Activated gamma-delta T cell treated with Interleukin-2 at 50 U/mL for 16 hours (primary cell): ENCODE measurements around the gene PIGH.
"Not testable (repeated sequence)": the region's sequence is repeated elsewhere in the genome, so short reads cannot be mapped to it uniquely, and the experiment has no call there.

ENCODE experiments used
- DNase-seq: peaks from one replicate; pipeline ENCODE4 v3.0.0-alpha.2; 2020

The PIGH gene

DNA sequence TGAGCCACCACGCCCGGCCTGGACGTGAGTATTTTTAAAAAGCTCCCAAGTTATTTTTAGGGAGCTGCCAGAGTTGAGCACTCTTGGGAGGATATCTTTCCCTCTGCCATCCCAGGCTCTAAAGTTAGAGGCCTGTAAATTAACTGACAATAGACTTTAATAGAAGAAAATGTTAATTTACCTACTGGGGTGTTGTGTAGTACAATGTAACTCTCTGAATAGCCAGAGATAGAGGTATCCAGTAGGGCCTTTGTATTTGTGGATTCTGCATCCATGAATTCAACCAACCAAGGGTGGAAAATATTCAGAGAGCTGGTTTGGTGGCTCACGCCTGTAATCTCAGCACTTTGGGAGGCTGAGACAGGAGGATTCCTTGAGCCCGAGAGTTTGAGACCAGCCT lies 7.6 kb upstream of the PIGH start:
- DNase-seq: no peak

DNA sequence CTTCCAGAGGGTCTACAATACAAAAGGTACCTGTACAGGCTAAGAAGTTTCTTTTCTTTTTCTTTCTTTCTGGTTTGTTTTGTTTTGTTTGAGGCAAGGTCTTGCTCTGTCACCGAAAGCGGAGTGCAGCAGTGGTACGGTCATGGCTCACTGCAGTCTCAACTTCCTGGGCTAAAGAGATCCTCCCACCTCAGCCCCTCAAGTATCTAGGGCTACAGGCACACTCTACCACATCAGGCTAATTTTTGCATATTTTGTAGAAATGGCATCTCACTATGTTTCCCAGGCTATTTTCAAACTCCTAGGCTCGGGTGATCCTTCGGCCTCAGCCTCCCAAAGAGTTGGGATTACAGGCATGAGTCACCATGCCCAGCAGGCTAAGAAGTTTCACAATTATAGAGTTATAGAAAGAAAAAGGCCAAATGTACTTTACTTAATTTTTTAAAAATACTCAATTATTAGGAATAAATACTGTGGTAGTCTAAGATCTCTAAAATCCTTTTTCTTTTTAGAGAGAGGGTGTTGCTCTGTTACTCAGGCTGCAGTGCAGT lies 3.0 kb upstream of the PIGH start:
- no peak for DNase-seq

DNA sequence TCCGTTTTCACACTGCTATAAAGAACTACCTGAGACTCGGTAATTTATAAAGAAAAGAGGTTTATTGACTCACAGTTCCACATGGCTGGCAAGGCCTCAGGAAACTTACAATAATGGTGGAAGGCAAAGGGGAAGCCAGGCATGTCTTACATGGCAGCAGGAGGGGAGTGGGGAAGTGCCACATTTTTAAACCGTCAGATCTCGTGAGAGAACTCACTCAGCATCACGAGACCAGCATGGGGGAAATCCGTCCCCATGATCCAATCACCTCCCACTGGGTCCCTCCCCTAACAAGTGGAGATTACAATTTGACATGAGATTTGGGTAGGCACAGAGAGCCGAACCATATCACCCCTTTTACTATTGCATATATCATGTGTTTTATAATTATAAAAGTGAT lies 2.0 kb upstream of the PIGH start:
- DNase-seq: no peak

DNA sequence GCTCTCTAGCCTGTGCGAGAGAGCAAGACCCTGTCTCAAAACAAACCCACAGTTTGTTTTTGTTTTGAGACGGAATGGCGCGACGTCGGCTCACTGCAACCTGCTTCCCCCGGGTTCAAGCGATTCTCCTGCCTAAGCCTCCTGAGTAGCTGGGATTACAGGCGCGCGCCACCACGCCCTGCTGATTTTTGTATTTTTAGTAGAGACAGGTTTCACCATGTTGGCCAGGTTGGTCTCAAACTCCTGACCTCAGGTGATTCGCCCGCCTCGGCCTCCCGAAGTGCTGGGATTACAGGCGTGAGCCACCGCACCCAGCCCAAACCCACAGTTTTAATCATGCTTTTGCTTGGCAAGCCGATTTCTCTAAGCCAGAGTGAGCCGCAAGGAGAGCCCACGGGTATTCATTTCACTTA lies 500 bp upstream of the PIGH start:
- DNase-seq: not testable (repeated sequence)

DNA sequence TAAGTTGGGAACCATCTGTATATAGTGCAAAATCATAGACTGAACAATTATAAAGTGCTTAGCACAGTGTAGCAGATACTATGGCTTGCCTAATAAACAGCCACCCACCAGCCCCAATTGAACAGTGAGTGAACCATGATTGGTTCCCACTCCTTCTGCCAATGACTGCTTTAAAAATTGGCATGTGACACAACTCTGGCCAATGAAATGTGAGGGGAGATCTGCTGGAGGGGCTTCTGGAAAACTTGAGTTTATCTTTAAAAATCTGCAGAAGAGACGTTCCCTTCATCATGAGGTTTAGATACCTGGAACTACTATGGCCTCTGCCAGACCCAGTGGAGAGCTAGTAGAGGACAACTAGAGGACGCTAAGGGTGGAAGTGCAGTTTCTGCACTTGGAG lies 4.7 kb downstream of the PIGH start:
- no peak for DNase-seq

DNA sequence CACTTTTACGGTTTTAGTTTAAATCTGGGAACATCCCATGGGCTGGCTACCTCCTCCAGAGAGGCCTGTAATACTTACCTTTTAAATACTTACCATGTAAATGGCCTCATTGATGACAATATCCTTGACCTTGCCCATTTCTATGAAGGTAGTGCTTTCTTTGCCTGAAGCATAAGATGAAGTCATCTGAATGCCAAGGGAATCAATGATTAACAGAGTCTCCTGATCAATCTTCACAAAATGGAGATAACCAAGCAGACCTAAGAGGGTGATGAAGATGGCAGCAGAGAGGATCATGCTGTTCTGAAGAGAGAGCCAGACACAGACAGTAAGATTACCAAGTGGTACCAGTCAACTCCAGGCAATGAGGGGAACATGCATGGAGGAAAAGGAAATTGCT lies 6.4 kb downstream of the PIGH start:
- DNase-seq: not testable (repeated sequence)

DNA sequence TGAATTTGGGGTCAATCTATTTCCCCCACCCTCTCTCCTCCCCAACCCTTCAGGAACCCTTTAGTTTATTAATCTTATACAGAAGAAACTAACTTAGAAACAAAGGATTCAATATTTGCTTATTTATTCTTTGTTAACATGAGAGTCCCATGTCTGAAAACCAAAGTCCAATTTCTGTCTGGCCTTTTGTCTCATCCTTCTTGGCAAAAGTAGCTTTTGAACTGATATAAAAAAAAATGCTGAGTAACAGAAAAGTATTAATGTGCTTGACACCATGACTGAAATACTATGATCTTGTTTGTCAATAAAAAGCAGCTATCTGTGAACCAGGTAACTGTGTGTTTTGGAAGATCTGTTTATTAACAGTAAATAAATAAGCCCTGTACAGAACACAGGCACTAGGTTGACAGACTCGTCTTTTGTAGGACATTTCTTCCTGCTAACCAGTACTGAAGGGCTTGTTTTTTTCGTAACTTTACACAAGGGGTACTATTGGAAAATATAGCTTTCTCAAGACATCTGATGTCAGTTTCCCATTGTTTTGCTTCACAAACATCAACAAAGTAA lies 10.8 kb downstream of the PIGH start:
- DNase-seq: no peak

DNA sequence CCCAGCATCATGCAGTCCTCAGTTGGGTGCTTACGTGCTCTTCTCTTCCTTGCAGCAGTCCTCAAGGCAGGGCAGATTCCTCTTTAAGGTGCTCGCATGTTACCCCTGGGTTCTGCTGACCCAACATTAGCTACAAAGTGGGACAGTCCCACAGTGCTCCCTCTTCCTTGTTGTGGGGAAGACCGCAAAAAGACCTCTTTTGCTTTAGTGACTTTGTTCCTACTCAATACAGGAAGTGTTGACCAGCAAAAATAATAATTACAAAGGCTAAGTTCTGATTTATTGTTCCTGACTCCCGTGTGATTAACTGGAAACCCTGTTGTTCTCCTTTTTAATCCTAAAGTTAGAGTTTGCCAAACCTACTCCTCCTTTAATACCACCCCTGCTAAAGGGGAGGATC lies 13.7 kb downstream of the PIGH start:
- DNase-seq: no peak

DNA sequence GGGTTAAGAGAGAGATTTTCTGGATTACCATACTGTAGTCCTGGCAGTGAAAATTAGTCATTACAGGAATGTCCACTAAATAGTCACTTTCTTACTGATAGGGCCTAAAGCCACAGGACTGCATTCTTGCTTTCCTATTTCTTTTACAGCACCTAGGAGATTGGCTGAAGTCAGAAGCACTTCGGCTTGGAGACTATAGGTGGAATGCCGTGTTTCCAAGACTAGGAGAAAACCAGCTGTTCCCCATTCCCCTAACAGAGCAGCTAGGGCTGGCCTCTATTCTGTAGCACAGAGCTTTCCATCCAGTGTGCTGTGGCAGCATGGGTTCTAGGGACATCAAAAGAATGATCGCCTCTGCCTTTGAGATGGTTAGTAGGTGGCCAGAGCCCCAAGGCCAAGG lies 15.1 kb downstream of the PIGH start:
- DNase-seq: no peak

DNA sequence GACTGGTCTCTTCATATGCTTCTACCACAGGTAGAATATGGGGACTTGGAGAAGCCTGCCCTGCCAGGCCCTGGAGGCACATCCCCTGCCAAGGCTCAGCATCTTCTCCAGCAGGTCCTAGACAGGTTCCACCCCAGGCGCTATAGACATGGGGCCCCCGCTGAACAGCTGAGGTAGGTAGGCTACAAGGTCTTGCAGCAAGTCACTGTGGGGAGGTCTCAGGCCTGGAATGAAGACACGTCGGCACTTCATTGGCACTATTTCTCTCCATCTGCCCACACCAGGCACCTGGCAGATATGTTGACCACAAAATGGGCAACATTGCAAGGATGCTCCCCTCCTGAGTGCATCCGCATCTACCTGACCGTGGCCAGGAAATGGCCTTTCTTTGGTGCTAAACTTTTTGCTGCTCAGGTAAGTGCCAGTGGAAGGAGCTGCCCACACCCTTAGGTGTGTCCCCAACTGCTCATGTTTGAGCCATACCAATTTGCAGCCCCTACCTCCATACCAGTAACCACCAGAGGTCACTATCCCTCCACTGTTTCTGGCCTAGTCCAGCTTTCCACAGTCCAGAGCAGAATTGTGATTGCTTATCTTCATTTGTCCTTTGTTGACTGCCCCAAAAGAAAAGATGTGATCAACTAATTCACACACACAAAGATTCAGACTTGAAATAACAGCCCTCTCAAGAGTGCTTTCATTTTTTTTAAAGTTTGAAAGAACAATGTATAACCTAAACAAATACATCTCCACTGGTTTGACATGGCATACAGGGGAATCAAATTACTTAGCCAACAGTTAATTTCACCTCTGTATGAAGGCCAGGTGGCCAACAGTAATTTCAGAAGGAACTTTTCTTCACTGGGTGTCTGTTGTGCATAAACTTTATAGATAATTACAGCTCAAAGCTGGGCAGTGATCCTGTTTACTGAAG lies 16.1 kb downstream of the PIGH start:
- DNase-seq: peak; percentile 16

DNA sequence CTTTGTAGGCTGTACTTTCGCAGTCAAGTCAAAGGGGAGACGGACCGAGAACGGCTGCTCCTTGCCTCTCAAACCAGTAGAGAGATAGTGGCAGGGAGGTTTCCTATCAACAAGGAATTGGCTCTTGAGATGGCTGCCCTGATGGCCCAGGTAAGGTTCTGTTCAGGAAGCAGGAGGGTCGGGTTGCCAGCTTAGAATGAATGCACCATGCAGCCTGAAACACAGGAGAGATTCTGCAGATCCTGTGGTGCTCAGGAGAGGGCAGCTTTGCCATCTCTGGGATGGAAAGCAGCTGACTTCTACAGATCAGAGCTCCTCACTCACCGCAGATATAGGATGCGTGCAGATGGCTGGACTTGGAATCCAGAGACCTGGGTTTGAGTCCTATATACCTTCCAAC lies 18.0 kb downstream of the PIGH start:
- no peak for DNase-seq

DNA sequence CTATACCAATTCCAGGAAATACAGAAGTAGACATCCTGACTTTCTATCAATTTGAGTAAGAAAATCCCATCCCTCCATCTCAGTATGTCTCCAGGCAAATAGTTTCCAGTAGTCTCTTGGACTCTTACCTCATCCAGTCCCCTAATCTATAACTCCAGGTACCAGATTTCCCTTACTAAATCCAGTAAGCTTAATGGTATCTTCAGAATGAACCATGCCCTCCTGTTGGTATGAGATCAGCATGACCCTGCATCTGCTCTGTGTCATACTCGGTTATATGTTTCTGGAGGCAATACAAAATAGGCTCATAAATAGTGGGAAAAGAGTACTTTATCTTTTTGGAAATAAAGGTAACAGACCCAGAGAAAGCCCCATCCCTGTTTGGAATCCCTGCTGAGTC lies 18.4 kb downstream of the PIGH start:
- DNase-seq: no peak

DNA sequence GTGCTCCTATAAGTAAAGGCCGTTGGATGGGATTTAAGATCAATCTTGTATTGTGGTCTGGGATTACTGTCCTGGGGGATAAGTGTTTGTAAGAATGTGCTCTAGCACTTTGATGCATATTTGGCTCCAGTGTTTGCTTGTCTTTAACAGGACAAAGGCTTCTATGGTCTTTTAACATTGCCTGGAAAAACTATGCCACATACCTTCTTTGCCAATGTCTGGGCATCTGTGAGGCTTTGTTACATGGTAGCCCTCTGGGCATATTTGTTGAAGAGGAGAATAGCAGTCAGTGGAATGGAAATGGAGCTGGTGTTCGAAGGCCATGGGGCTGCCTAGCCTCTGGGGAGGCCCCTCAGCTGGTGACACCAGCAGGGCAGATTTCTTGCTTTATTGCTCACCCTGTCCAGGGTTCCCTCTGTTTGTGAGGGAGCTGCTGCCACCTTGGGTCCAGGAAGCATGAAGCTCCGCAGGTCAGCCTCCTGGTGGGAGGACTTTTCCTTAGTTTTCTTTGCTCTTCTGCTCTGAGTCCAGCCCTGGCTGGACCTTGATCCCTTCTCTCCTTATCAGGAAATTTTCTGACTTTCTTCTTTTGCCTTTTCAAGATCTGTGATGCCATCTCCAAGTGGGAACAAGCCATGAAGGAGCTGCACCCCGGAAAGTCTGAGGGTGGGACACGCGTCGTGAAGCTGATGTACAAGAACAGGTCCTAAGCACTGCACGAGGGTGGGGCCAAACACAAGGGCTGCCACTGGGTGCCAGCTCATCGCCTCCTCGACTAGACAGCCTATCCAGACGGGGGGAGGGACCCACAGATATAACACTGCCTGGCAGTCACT lies 19.5 kb downstream of the PIGH start:
- no peak for DNase-seq

DNA sequence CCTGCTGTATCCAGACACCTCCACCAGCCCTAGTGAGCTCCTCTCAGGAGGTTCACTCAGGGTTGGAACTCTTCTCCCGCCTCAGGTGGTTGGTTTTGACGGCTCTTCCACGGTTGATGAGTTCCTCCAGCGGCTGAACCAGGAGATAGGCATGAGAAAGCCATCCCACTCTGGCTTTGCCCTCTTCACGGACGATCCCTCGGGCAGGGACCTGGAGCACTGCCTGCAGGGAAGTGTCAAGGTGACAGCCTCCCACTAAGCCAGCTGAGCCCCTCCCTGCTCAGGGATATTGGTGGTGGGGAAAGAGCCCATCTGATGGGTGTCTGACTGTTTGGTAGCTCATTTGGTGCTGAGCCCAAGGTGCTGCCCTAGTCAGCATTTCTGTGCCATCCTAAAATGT lies 20.4 kb downstream of the PIGH start:
- no peak for DNase-seq

DNA sequence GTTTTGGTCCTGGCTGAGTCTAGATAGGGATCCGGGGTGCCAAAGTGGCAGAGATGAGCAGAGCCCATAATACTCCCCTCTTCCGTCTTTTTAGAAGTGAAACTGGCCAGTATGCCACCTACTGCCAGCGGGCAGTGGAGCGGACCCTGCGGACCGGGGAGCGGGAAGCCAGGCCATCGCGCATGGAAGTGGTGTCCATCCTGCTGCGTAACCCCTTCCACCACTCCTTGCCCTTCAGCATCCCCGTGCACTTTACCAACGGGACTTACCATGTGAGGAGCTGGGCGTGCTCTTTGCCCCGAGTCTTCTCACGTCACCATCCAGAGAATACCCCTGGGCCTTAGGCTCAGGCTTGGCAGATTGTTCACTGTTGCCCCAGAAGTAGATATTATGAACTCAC lies 21.0 kb downstream of the PIGH start:
- no peak for DNase-seq

DNA sequence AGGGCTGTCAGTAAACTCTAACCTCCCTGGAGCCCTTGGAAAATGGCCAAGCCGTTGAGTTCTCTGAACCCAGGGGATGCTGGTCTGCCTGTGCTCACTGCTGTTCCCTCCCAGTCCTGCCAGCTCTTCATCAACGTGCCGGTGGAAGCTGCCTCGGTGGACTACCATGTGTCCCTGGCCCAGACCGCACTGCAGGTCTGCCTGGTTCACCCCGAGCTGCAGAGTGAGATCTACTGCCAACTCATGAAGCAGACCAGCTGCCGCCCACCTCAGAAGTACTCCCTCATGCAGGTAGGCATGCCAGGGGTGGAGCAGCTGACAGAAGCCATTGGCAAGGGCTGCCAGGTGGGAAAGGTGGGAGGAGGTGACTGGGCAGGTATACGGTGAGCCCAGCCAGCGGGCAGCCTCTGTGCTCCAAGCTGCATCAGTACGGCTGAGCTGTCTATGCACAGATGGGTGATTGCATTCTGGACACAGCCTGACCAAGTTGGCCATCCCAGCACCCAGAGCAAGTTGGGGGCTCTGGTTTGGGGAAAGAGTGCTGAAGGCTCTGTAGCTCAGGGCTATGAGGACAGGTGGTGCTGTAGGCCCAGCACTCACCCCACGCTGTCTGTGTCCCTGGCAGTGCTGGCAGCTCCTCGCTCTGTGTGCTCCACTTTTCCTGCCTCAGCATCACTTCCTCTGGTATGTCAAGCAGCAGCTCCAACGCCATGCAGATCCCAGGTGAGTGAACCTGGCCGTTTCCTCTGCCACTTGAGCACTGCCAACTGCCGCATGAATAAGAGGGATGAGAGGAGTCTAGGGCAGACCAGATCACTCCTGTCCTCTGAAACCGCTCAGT lies 21.9 kb downstream of the PIGH start:
- DNase-seq: no peak

DNA sequence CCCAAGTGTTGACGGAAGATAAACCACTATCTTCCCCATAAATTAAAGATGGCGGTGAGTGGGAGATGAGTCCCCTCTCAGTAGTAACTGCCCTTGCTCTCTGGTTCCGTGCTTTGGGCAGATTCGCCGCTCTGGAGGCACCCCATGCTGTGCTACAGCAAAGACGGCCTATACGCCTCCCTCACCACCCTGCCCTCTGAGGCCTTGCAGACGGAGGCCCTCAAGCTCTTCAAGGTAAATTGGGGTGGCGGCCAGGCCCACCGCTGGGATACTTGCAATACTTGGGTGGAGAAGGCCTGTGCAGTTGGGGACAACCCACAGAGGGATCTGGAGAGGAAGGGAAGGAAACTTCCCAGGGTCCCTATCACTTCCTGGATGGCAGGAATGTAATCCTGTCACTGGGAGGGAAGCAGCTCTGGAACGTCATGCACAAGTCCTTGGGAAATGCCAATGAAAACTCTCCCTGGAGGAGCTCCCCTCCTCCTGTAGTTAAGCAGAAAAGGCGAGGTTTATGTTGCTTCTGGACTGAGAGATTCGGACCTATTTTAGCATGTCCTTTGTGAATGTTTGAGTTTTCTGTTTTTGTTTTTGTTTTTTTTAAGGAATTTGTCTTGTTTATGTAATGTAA lies 22.8 kb downstream of the PIGH start:
- DNase-seq: no peak

DNA sequence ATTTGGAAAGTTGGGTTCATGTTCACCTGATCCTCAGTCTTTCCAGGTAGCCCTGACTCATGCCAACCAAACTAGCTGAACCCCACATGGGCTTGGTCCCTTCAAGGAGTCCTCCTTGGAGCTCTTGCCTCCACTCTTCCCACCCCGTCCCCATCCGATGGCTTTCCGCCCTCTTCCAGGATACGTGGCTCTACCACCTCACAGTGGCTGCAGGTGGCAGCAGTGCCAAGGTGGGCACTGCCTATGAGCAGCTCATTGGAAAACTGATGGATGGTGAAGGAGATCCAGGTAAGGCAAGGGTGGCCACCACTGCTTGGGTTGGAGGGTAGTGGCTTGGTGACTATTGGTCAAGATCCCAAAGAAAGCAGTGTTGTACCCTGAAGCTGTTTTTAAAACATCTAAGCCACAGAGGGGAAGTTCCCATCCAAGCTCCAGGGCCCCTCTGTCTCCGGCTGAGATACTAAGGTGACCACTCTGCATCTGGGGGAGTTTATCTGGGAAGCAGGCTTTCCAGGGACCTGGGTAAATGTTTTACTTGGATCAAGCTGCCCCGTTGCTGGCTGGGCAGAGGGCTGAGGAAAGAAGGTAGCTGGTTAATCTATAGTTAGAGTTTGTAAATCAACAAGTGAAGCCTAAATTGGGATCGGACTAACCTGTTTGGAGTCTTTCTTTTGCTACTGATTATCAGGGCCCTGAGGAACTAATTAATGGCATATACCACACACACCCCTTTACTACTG lies 23.7 kb downstream of the PIGH start:
- DNase-seq: no peak

DNA sequence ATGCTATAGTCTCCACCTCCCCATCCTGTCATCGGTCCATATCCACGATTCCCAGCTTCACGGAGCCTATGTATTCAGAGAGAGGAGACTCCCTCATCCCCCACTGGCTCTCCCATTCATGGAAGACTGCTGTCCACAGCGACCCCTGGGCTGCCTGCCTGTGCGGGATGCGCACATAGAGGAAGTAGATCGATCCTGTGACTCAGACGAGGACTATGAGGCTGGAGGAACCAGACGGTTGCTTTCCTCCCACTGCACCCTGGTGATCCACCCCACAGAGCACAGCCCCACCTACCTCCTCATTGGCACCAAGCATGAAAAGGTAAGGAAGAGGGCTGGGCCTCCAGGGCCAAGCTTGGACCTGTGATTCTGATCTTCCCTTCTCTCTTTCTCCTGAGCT lies 24.4 kb downstream of the PIGH start:
- no peak for DNase-seq

DNA sequence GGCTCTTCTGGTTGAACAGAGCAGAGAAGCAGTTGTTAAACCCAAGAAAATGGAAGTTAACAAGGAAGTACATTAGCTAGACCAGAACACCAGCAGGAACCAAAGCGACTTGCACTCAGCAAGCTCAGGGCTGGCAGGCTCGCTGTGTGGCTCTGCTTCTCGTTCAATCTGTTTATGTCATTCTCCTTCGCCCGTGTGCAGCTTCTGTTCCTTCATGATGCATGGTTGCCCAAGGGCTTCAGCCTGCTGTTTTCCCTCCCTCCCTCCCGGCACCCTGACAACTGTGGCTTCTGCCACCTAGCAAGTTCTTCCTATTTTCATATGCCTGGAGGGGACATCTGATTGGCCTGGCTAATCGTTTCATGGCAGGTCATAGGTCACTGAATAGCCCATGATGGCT lies 25.3 kb downstream of the PIGH start:
- no peak for DNase-seq

DNA sequence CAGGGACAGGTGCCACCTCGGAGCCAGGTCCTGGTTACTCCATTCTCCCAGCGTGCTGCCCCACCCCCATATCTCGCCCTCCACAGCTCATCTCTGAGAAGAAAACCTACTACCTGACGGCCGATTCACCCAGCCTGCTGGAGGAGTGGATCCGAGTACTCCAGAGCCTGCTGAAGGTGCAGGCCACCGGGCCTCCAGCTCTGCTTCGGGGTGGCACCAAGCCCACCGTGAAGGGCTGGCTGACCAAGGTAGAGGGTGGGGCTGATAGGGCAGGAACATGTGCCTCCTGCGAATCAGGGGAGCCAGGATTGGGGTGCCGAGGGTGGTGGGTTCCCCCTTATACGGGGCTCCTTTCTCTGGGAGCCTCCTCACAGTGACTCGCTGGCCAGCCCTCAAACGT lies 25.9 kb downstream of the PIGH start:
- DNase-seq: no peak
